RPMI7951 (cell line): ENCODE data around the gene NLRC3. TPM values are rescaled to one million over a fixed set of nuclear protein-coding genes. Genes with fewer than 3 reads are reported as not detected.
"Not testable (repeated sequence)": the region's sequence is repeated elsewhere in the genome, so short reads cannot be mapped to it uniquely, and the experiment has no call there.

Experiments used
- DNase-seq: peaks from one replicate; pipeline ENCODE4 v3.0.0-alpha.2; 2012; ENCODE audit warnings: low read depth
- total RNA-seq: library from RNA; depleted of rRNA; stranded (reverse); fragments of >200 nt; shearing (Covaris generic); gene quantifications from 2 replicates; pipeline ENCODE4 v1.2.3, GENCODE V29; 2014; rRNA removed

Gene NLRC3
- total RNA-seq, 1 experiment from 2014 or later: 0.12 TPM

GRCh38 chr16:3513892-3514583, 63.2 kb downstream of the NLRC3 start:
- no peak for DNase-seq

- DNase-seq: no peak
These were observed 65.7 kb downstream of the NLRC3 start for GRCh38 chr16:3511286-3512180.

DNA sequence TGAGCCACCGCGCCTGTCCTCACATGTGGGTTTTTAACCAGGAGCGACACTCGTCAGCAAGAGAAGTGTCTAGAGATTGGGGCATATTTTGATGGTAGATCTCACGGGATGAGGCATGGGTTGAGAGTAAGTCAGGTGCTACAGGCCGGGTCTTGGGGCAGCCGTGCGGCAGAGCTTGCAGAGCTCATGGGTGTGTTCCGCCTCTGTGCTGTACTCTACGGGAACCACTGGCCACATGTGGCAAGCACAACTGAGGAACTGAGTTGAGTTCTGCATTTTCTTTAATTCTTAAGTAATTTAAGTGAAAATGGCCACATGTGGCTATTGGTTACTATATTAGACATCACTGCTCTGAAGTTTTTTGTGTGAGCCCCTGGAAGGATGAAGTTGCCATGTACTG, 66.8 kb downstream of the NLRC3 start:
- DNase-seq: no peak

GRCh38 chr16:3509470-3509928, 67.7 kb downstream of the NLRC3 start:
- peak; percentile 28 for DNase-seq

GRCh38 chr16:3508736-3509135, 68.5 kb downstream of the NLRC3 start:
- DNase-seq: no peak

DNA sequence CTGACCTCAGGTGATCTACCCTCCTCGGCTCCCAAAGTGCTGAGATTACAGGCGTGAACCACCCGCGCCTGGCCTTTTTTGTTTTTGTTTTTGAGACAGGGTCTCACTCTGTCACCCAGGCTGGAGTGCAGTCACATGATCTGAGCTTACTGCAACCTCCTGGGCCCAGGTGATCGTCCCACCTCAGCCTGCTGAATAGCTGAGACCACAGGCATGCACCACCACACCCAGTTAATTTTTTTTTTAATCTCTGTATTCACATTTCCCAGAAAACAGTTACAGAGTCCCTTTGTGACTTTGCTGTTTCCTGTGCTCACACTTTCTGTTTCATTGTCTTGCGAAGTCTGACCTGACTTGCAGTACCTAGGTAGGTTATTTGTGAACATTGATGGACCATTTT, 73.7 kb downstream of the NLRC3 start:
- DNase-seq: no peak

DNA sequence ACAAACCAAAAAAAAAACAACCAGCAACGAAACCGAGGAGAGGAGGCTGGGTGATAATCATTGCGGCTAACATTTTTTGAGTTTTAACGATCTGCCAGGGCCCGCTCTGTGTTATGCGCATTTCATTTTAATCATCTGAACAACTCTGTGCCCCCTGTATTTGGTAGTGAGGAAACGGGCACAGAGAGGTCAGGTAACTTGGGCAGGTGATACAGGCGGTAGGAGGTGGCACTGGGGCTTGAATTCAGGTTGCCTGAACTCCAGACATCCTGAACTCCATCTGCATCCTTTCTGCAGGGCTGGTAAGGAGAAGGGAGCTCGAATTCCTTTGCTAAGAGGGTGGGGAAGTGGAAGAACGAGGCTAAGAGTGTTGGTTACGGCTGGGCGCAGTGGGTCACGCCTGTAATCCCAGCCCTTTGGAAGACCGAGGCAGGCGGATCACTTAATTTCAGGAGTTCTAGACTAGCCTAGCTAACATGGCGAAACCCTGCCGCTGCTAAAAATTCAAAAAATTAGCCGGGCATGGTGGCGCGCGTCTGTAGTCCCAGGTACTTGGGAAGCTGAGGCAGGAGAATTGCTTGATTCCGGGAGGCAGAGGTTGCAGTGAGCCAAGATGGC, 75.3 kb downstream of the NLRC3 start:
- no peak for DNase-seq

DNA sequence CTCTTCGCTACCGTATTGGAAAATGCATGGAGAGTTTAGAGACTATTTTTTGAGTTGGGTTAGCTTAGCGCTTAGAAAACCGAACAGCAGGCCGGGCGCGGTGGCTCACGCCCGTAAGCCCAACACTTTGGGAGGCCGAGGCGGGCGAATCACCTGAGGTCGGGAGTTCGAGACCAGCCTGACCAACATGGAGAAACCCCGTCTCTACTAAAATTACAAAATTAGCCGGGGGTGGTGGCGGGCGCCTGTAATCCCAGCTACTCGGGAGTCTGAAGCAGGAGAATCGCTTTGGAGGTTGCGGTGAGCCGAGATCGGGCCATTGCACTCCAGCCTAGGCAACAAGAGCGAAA, 75.8 kb downstream of the NLRC3 start:
- not testable (repeated sequence) for DNase-seq

GRCh38 chr16:3498988-3499387, 78.2 kb downstream of the NLRC3 start:
- DNase-seq: no peak

DNA sequence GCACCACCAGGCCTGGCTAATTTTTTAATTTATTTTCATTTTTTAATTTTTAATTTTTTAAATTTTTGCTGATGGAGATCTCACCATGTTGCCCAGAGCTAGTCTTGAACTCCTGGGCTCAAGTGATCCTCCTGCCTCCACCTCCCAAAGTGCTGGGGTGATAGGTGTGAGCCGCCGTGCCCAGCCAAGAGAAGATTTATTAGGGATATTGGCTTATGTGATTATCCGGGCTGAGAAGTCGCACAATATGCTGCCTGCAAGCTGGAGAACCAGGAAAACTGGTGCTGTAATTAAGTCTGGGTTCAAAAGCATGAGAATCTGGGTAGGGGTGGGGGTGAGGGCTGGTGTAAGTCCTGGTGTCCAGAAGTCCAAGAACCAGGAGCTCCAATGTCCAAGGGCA, 79.4 kb downstream of the NLRC3 start:
- no peak for DNase-seq

DNA sequence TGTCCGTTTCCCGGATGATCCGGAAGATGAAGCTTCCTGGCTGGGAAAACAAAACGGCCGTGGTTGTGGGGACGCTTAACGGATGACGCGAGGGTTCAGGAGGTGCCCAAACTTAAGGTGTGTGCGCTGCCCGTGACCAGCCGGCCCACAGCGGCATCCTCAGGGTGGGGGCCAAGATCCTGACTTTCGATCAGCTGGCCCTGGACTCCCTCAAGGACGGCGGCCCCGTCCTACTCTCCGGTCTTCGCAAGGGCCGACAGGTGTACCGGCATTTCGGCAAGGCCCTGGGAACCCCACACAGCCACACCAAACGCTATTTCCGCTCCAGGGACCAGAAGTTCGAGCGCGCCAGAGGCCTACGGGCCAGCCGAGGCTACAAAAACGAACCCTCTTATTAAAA, 80.8 kb downstream of the NLRC3 start:
- DNase-seq: no peak

GRCh38 chr16:3495176-3495575, 82.0 kb downstream of the NLRC3 start, which contains the start of gene C16orf90:
Gene C16orf90, minus strand, starts transcription at chr16:3495489. Its CDS starts 68 bp downstream, at chr16:3495421.
- DNase-seq: no peak

- DNase-seq: no peak
These were observed 82.7 kb downstream of the NLRC3 start for GRCh38 chr16:3494386-3494973.

- no peak for DNase-seq
These were observed 84.8 kb downstream of the NLRC3 start for GRCh38 chr16:3492356-3492755.

DNA sequence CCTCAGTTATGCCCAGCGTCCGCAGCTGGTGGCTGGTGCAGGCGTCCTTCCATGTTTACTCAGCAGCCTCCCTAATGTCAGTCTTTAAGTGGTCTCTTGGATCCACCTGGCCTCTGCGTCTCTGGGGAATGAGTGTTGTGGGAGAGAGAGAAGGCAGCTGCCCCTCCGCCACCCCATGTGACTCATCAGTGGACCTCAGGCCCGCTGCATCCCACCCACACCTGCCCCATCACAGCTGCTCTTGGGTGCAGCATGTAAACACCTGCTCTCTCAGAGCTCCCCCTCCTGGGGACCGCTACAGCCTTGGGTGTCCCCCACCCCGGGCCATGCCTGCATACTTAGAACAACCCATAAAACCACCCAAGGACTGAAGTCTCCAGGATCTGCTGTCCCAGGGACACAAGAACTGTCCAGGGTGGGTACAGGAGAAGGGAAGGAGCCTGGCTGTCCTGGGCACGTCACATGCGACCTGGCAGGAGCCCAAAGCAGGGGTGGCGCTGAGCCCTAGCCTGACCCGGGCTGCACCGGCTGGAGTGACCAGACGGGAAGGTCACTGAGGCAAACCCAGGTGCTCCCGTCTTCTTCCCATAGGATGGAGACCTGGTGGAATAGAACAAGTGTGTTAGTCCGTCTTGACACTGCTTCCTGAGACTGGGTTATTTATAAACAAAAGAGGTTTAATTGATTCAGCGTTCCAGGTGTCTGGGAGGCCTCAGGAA, 86.1 kb downstream of the NLRC3 start:
- DNase-seq: no peak

Other genes starting within 250 kb of the NLRC3 start
- gene OR2C1, start 221.5 kb downstream of the NLRC3 start, total RNA-seq: not detected in 2 replicates
- gene ZSCAN32, start 176.4 kb downstream of the NLRC3 start, total RNA-seq: 6.7 and 8.1 TPM in 2 replicates
- gene ZNF174, start 176.2 kb downstream of the NLRC3 start, total RNA-seq: 4.9 and 7.9 TPM in 2 replicates
- gene ZNF597, start 133.9 kb downstream of the NLRC3 start, total RNA-seq: 1.7 and 1.8 TPM in 2 replicates
- gene NAA60, start 133.7 kb downstream of the NLRC3 start, total RNA-seq: 5.1 and 5.6 TPM in 2 replicates
- gene C16orf90, start 81.9 kb downstream of the NLRC3 start, total RNA-seq: not detected in 2 replicates
- 15.5 and 22.1 TPM in 2 replicates for gene CLUAP1, start 76.4 kb downstream of the NLRC3 start, total RNA-seq
- 2.6 and 3.4 TPM in 2 replicates for gene SLX4, start 34.2 kb upstream of the NLRC3 start, total RNA-seq
- gene DNASE1, start 77.3 kb upstream of the NLRC3 start, total RNA-seq: 5.1 and 7.4 TPM in 2 replicates
- 37.9 and 48.7 TPM in 2 replicates for gene TRAP1, start 140.1 kb upstream of the NLRC3 start, total RNA-seq